DMS 273 (cell line): ENCODE data around the gene PGF.
A peak's percentile ranks its signal among the peaks of the same experiment; 100 is the strongest.

ENCODE experiments used
- DNase-seq: peaks from one replicate; lab custom pipeline; 2025; ENCODE audit not compliant: unreplicated experiment; lab: John Stamatoyannopoulos, UW

PGF gene

DNA sequence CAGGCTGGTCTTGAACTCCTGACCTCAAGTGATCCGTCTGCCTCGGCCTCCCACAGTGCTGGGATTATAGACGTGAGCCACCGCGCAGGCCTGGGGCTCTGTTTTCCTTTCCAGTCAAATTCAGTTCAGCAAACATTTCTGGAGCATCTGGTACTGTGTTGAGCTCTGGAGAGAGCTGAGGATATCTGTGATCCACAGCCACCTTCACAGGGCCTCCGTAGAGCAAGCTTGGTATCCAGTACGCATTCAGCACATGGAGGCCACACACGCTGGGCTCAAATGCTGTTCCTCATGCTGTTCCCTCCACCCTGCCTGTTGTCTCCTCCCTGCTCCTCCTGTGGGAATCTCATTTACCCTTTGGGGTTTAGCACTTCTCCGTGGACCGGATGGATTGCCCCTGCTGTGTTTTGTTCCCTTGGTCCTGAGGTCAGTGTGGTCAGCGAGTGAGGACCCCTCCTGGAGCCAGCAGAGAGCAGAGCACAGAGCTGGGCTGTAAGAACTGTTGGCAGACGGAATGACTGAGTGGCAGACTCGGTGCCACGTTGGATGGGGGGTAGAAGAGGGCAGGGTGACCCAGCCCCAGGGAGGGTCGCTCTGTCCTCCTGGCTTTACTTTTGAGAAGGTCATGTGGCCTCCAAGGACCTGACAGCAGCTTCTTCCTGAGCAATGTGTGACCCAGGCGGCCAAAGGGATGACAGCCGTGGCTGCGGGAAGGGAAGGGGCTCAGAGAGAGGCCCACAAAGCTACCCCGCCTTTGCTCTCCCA, 33.2 kb downstream of the PGF start:
- no peak for DNase-seq

DNA sequence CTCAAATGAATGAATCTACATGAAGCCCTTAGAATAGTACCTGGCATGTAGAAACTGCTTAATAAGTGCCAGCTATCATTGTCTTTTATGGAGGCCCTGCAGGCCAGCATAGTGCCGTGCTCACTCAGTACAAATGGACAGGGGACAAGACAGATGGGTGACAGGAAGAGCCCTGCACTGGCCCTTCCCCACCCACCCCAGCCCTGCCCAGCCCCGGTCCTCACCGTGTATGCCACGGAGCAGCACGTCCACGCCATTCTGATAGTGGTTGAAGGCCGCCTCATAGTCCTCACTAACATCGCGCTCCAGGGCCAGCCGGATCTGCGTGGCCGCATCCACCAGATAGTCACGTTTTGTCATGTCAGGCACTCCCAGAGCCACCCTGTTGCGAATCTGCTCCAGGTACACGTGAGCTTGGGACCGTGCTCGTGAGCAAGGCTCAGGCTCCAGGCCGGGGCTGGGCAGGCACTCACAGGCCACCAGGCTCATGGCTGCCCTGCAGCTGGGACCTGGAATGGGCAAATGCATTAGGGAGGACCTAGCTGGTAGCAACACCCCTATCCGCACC, 34.3 kb downstream of the PGF start:
- DNase-seq, result no peak

DNA sequence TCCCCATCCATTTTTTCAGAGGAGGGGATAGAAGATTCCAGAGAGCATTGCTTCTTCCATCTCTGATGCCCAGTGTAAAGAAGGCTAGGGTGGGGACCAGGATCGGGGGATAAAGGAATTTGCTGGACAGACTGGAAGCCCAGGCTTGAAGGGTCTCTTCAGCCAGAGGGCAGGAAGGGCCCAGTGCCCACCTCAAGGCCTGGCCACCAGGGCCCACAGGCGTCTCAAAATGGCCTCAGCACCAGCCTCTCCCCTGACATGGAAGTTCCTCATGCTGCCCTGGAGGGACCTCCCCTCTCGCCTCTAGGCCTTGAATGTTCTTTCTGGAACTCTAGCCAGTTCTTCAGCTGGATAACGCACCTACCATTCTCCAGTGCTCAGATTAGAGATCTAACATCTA, 35.1 kb downstream of the PGF start:
- no peak for DNase-seq

DNA sequence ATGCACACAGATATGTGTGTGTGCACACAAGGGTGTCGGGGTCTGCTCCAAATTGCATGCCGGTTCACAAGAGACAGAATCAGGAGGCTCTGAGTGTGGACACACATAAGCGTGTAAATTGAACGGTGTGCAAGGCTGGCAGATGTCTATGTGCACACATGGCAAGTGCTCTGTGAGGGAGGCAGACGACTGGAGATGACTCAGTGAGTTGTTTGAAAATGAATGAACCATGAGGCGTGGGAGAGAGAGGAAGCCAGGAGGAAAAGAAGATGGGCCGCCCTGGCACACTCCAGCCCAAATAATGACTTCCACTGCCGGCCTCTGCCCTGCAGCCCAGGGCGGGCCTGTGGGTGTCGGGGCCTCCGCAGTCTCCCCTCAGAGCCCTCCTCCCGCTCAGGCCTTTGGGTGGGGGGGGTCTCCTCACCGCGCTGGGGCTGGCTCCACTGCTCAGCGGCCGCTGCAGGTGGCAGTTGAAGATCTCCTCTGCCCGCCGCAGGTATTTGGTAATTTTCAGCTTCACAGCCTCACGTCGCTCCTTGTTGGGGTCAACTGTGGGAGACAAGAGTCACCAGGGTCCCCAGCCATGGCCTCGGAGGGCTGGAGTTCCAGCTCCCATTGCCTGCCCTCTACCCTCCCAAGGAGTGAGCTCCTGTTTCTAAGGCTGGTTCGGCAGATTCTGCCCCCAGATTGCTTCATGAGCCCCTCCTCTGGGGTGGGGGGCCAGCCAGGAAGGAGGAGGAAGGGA, 35.8 kb downstream of the PGF start:
- no peak for DNase-seq

DNA sequence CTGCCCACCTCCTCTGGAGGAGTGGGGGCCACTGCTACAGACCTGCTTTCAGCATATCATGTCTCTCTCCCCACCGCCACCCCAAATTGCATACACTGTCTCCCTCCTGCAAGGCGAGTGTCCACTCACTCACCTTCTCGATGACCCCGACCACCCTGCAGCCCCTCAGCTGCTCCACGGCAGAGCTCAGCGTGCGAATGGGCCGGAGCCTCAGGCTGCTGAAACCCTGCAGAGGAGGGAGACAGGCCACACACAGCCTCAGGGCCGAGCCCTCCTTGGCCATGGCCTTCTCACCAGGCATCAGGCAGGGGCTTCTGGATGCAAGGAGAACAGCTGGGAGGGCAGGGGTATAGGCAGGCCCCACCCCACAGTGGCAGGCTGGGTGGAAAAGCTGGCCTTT, 37.0 kb downstream of the PGF start:
- no peak for DNase-seq

DNA sequence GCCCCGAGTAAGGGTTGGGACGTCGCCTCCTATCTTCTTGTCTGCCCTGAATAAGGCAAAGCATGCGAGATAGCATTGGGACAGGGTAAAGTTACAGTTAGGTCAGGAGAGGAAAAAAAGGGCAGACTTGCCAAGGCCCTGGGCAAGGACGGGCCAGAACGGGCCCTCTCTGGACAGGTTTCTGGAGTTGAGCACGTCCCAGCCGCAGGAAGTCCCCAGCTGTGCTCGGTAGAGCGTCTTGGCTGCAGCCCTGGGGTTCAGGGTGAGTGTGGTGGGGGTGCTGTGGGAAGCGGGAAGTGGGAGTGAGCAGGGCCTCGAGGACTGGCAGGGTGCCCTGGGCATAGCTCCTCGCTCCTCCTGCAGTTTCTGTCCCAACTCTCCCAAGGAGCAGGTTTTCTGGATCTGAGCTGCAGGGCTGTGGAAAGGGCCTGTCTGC, 37.7 kb downstream of the PGF start:
- DNase-seq, result no peak

DNA sequence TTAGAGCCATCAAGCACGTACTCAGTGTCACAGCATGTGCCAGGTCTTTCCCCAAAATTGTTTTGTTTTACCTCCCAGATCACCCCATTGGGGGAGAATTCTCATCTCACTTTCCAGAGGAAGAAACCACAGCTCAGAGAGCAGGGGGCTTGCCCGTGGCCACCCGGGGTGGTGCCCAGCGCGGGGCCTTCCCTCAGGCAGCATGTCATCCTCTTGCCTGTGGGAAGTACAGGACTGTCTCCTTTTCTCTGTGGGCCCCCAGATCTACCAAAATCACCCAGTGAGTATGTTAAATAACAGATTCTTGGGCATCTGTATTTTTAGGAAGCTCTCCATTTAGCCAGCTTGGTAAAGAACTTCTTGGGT, 38.2 kb downstream of the PGF start:
- no peak for DNase-seq

DNA sequence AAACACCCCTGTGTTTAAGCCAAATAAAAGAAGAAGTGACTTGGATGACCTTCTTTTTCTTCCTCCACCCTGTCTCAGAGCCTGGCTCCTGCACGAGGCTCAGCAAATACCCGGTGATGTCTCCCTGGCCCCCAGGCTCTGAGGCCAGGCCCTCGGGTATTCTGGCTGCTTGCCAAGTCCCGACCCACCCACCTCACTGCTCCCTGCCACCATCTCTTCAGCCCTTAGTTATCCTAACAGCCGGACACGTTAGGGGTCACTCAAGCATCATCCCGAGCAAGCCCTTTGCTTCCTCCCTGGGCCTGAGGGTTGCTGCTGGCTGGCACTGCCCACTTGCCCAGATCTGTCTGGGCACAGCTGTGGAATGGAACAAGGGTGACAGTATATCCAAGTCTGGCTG, 39.6 kb downstream of the PGF start:
- no peak for DNase-seq

DNA sequence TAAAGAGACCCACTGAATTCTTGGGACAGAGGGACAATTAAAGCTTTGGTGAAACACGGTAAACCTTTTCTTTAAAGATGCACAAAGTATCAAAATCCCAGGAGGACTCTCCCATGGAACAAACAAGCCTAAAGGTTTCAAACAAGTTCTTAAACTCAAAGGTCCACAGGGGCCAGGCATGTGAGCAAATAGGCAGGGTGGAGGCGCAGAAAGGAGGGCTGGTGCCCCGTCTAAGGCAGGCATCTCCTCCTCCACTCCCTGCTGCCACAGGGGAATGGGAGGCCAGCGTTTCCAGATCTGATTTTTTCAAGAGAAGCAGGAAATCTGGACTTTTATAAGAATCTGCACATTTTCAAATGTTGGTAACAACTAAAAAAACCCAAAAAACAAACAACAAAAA, 40.0 kb downstream of the PGF start:
- DNase-seq, result no peak

DNA sequence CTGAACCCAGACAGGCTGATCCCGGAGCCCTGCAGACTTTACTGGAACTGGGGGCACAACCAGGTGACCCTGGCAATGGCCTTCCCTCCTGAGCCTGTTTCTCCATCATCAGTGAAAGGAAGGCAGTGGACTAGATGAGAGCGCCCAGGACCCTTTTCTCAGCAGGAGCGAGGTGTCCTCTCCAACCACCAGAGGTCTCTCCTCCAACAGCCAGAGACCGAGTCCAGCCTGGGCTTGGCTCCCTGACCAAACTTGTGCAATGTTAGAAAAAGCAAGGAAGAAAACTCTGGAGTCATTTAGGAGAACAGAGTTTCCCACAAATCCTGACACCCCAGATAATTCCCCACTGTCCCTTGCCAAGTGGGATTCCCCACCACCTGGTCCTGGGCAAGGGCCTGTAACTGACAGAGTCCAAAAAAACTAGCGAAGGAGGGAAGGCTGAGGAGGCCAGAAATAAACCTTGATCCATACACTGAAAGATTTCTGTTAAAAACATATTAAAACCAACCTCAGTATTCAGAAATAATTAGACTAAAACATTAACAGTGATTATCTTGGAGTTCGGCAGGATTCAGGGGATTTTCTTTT, 41.3 kb downstream of the PGF start:
- peak; percentile 84 for DNase-seq

DNA sequence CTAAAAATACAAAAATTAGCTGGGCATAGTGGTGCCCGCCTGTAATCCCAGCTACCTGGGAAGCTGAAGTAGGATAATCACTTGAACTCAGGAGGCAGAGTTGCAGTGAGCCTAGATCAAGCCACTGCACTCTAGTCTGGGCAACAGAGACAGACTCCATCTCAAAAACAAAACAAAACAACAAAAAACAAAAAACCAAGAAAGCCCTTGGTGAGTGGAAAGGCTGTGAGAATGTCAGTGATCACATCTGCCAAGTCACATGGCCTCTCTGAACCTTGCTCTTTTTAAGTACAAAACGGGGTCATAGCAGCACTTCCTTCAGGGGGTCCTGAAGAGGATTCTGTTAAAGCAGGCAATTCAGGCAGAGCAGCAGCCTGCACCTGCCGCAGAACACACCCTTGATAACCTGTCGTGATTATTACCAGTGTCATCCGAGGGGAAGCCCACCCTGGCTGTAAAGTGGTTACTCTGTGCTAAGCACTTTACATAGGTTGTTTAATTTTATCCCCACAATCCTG, 41.9 kb downstream of the PGF start:
- DNase-seq, result no peak

DNA sequence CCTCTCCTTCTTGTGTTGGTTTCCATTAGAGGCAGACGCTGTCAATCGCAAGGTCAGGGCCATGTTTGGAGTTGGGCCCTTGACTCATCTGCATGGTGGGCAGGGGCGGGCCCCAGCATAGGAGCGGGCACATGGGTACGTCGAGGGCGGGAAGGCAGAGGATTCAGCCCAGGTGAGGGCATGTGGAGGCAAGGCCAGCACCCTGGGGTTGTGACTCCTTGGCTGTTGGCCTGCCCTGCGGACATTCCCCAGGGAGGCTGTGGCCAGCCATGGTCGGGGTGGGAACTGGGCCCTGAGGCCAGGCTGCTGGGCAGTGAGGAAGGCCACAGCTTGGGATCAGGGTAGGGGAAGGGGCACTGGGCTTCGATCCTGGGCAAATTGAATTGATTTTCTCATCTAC, 42.6 kb downstream of the PGF start:
- no peak for DNase-seq

DNA sequence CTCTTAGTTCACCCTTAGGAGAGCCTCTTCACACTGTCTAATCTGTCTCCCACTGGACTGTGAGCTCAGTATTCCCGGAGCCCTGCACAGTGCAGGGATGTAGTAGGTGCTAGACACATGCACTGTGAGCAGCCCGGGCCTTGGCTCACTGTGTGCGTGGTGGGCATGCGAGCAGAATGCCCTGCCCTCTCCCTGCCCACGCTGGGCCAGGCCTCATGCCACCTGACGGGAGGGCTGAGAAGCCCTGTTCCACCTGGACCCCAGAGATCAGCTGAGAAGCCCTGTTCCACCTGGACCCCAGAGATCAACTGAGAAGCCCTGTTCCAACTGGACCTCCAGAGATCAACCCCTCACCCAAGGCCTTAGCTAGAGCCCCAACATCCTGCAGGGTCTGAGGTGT, 43.3 kb downstream of the PGF start:
- DNase-seq, result no peak

DNA sequence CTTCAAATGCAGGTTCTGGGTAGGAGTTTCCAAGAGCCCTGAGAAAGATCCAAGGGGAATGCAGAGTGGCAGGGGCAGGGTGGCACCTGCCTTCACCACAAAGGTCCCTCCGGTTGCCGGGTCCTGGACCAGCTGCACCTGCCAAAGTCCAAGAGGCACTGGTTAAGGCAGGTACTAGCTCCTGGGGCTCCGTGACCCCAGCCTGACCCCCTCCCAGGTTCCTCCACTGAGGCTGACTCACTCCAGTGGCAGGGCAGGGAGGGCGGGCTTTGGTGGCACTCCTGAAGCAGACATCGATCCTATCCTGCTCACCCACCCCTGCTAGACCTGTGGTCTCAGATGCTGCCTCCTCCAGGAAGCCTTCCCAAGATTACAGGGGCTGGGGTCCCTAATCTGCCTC, 43.7 kb downstream of the PGF start:
- DNase-seq, result no peak

DNA sequence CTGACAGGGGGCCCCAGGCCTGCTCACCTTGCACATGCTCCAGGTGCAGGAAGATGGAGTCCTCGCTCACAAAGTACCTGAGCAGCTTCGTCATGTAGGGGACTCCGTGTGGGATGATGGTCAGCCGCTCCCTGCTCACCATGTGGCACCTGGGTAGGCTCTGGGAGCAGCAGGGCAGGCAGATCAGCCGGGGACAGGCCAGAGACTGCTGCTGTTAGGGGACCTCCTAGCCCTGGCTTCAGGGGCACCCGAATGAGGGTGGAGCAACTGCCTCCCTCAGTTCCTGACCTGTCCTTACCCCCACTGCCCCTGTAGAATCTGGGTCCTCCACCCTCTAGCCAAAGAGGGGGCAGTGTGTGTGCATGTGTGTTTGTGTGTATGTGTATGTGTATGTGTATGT, 44.2 kb downstream of the PGF start:
- DNase-seq, result no peak

DNA sequence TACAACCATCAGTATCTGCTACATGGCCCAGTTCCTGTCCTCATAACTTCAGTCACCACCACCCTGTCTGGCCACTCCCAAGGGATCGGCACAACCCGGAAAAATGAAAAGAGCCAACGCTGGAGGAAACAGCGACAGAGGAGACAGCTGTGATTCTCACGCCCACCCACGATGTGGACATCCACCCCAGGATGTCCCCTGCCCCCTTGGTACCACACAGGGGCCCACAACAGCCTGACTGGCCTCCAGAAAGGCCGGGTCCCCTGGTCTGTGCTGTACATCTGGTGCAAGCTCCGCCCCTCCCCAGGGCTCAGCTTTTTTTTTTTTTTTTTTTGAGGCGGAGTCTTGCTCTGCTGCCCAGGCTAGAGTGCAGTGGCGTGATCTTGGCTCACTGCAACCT, 44.8 kb downstream of the PGF start:
- no peak for DNase-seq

DNA sequence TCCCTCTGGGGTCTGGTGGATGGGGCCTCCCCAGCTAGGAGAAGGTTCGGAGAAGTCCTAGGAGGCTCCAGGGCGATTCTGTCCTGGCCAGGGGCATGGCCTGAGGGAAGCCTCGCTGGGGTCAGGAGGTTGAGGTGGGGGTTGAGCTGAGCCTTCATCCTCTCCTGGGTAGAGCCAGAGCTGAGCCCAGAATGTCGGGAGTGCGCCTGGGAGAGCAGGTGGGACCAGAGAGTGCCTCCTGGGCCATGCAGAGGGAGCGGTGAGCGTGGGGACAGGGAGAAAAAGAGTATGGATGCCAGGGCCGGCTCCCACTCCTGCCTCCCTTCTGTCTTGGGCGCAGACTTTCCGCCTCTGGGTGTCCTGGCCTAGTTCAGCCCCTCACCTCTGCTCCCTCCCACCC, 45.5 kb downstream of the PGF start:
- no peak for DNase-seq

DNA sequence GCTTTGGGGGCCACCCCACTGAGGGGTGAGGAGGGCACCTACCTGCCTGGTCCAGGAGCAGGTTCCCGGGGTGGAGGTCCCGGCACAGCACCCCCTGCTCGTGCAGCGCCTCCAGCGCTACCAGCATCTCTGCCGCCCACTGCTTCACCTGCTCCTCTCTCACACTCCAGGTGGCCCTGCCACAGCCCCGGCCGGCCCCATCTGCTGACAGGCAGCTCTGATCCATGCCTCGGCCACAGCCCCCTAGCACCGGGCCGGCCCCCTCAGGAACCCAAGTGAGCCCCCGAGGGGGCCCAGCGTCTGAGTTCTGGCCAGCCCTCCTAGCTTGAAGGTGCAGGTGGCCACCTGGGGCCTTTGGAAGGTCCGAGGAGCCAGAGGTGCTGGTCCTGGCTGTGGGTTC, 45.9 kb downstream of the PGF start:
- no peak for DNase-seq

DNA sequence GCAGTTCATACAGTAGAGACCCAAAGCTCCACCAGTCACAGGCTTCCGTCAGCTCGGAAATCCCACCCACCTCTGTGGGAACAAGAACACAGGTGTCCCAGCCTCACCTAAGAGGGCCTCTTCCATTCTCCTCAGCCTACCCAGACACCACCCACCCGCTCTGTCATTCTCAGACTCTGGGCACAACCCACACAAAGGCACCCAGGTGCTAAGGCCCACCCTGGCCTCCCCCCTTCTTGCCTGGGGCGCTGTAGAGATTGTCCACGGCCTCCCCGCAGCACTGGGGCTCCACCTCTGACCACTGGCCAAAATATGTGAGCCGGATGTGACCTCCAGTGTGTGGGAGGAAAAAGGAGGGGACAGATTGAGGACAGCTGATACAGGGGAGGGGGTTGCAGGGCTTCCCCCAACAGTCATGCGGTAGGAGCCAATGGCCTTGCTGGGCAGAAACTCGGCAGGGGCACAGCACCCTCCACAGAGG, 46.5 kb downstream of the PGF start:
- DNase-seq, result no peak

DNA sequence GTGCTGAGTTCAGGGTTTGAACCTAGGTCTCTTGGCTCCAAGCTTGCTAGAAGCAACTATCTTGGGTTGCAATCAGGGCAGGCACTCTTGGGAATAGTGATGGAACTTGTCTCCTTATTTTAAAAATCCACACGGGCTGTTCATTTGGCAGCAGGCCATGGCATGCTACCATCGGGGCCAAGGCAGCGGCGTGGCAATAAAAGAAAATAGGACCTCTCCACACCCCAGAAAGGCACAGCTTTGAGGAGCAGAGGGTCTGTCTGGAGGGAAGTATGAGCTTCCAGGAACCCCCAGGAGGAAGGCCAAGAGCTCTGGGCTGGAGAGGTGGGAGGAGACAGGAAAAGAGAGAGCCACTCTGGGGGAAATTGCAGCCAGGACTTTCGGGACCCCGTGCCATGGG, 47.7 kb downstream of the PGF start:
- peak; percentile 76 for DNase-seq

DNA sequence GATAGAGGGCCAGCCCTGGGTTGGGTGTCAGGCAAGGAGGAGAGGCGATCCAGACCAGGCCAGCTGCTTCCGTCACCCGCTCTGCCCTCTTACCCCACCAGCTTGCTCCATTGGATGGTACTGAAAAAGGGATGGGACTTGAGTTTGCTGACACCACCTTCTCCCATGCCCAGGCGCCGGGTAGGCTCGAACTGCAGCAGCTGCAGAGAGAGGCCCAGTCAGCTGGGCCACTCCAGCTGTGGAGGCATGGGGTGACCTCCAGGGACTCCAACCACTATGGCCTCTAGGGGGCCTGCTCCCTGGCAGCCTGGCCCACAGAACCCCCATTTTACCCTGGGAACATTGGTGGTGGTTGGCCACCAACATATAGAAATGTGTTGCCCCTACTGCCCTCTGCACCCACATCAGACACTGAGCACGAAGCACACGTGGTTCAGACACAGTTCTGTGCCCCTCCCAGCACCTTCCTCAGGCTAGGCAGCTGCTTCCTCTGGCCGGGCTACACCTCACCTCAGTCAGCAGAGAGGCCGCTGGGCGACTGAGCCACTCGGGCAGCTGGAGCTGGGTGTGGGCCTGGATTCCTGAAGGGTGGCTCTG, 48.4 kb downstream of the PGF start:
- DNase-seq, result peak; percentile 51
